Right cardiac atrium (tissue), 5 donors: ENCODE measurements around the gene ASXL2. TPM values are rescaled to one million over a fixed set of nuclear protein-coding genes. Genes with fewer than 3 reads are reported as not detected.
"Not testable (repeated sequence)": the region's sequence is repeated elsewhere in the genome, so short reads cannot be mapped to it uniquely, and the experiment has no call there.

Experiments used
- ATAC-seq, 2 donors: fragments of 200-7000 bp; cut with Tn5 transposase; one replicate each; pipeline versions ENCODE4 v1.8.0 to v1.9.1; 2020; ENCODE audit warnings: moderate library complexity in 2 of 2, mild to moderate bottlenecking in 1 of 2
- DNase-seq, 3 donors: peaks; one replicate each; pipeline ENCODE4 v3.0.0-alpha.2; 2020
- H3K27ac ChIP-seq: one replicate; pipeline ENCODE4 v1.5.1; 2013; ENCODE audit warnings: mild to moderate bottlenecking, low read length, control low read depth, moderate library complexity
- H3K27me3 ChIP-seq: one replicate; pipeline ENCODE4 v1.6.1; 2013; ENCODE audit not compliant: control insufficient read depth, insufficient read depth
- H3K4me1 ChIP-seq: one replicate; pipeline ENCODE4 v1.6.1; 2013; ENCODE audit warnings: low read length; ENCODE audit not compliant: control insufficient read depth, insufficient read depth
- H3K4me3 ChIP-seq: one replicate; pipeline ENCODE4 v1.5.1; 2013; ENCODE audit warnings: low read length, control low read depth
- H3K9me3 ChIP-seq: one replicate; pipeline ENCODE4 v1.6.1; 2013; ENCODE audit warnings: low read length; ENCODE audit not compliant: control insufficient read depth
- WGBS: extraction: QIAGEN DNeasy Blood & Tissue Kit; methylation state at CpG from one replicate; pipeline ENCODE4 v1.1.7; 2013; 5-methylcytosine and 5-hydroxymethylcytosine counted together
- intact Hi-C, 4 donors: fragments of 100-400 bp; cut with DNase I; formaldehyde crosslinking; loops; one replicate each; pipeline versions ENCODE4 v1.11.0 to v1.14.0; 2022 to 2023
- long read RNA-seq, 4 donors: library from polyadenylated mRNA; unstranded; transcript quantifications; one replicate each; pipeline ENCODE4 v2.0.0, GENCODE V29; 2020 to 2021
- polyA plus RNA-seq: library from polyadenylated mRNA; stranded (reverse); fragments of 200-250 nt; gene quantifications from one replicate; pipeline ENCODE4 v1.2.3, GENCODE V29; 2013
- total RNA-seq, 4 donors: library from RNA; stranded (reverse); fragmentation: NEBNext Ultra II Directional; extraction: Animal tissue kit (Norgen Biotek cat#: 25700); gene quantifications; one replicate each; pipeline ENCODE4 v1.2.1, GENCODE V29; 2021
- donor health status: healthy with polysubstance abuse.
- donor health status: DM: no; HTN: yes; CAD: no.
- donor health status: DM: no; HTN: no; CAD: no.
- donor health status: DM: no; HTN: yes; CAD: no; lungs with severe emphysema.
- donor health status: DM: yes; HTN: yes; CAD: no.

The ASXL2 gene
- 10 to 100 TPM; 18.9 to 27.2 (median 23.5) TPM for total RNA-seq
- polyA plus RNA-seq, result 3.0 TPM
- long read RNA-seq, donor 1, partial matches to known transcripts, result 1 of 10 reads
- long read RNA-seq, donor 1, other reads (novel, unspliced or antisense), result 9 of 10 reads
- long read RNA-seq, donor 2, result 0 reads
- long read RNA-seq, donor 3, partial matches to known transcripts, result 0 of 3 reads
- long read RNA-seq, donor 3, other reads (novel, unspliced or antisense), result 3 of 3 reads
- long read RNA-seq, donor 4, partial matches to known transcripts, result 0 of 1 reads
- long read RNA-seq, donor 4, other reads (novel, unspliced or antisense), result 1 of 1 reads

GRCh38 chr2:25878361-25879132 lies at the start of gene ASXL2:
Gene ASXL2 (minus strand): TSS chr2:25878487. CDS start chr2:25878222, 265 bp downstream.
- intact Hi-C loops, result no loop called here
- Histone ChIP-seq H3K27me3 (no peaks in the 10 kb centered on the region), H3K9me3 (no peaks in the 10 kb centered on the region), H3K4me3 (peak within 1 kb of the TSS; percentile 91), H3K4me1 (no peaks in the 10 kb centered on the region), H3K27ac (peak within 1 kb of the TSS; percentile 89)
- ATAC-seq, result peak; percentile 99
- WGBS, result 1% methylated on average over 56 of the region's 56 CpGs
- peak; percentile 98 to 99 (median 99) for DNase-seq

GRCh38 chr2:25926984-25927756 lies 48.9 kb upstream of the ASXL2 start:
- intact Hi-C loops, result no loop called here
- no peak overlapping the region for H3K27ac ChIP-seq
- 74% methylated on average over 18 of the region's 18 CpGs for WGBS
- no peaks in the 10 kb centered on the region for H3K27me3 ChIP-seq
- ATAC-seq, result peak in 1 of 2 donors; percentile 29
- no peaks in the 10 kb centered on the region for H3K4me1 ChIP-seq
- H3K9me3 ChIP-seq, result no peaks in the 10 kb centered on the region
- H3K4me3 ChIP-seq, result no peak overlapping the region
- DNase-seq, result no peak

GRCh38 chr2:25922501-25922900 lies 44.2 kb upstream of the ASXL2 start:
- ATAC-seq (no peak), DNase-seq (no peak)
- 86% methylated on average over 2 of the region's 2 CpGs for WGBS
- Histone ChIP-seq H3K4me3 (no peak overlapping the region), H3K27ac (no peak overlapping the region), H3K9me3 (no peaks in the 10 kb centered on the region), H3K27me3 (no peaks in the 10 kb centered on the region), H3K4me1 (no peaks in the 10 kb centered on the region)
- intact Hi-C loops, result no loop called here

- Histone ChIP-seq H3K27ac (no peak overlapping the region), H3K4me1 (no peaks in the 10 kb centered on the region), H3K27me3 (no peaks in the 10 kb centered on the region), H3K4me3 (no peak overlapping the region), H3K9me3 (no peaks in the 10 kb centered on the region)
- intact Hi-C loops, result no loop called here
- DNase-seq, result no peak
- ATAC-seq, result no peak
- WGBS, result 76% methylated on average over 12 of the region's 12 CpGs
Measured at GRCh38 chr2:25920786-25921415, 42.6 kb upstream of the ASXL2 start.

GRCh38 chr2:25920336-25920735 lies 42.0 kb upstream of the ASXL2 start:
- Histone ChIP-seq H3K27me3 (no peaks in the 10 kb centered on the region), H3K9me3 (no peaks in the 10 kb centered on the region), H3K4me3 (no peak overlapping the region), H3K4me1 (no peaks in the 10 kb centered on the region), H3K27ac (no peak overlapping the region)
- intact Hi-C loops, result no loop called here
- WGBS, result 94% methylated on average over 5 of the region's 5 CpGs
- ATAC-seq (no peak), DNase-seq (no peak)

GRCh38 chr2:25917832-25918231 lies 39.5 kb upstream of the ASXL2 start:
- no peaks in the 10 kb centered on the region for H3K4me1 ChIP-seq
- no peaks in the 10 kb centered on the region for H3K27me3 ChIP-seq
- H3K27ac ChIP-seq, result no peak overlapping the region
- ATAC-seq (no peak), DNase-seq (no peak)
- H3K4me3 ChIP-seq, result no peak overlapping the region
- H3K9me3 ChIP-seq, result no peaks in the 10 kb centered on the region
- intact Hi-C loops, result no loop called here
- WGBS, result 76% methylated on average over 3 of the region's 3 CpGs

GRCh38 chr2:25917411-25917810 lies 39.1 kb upstream of the ASXL2 start:
- H3K27ac ChIP-seq, H3K4me3 ChIP-seq, ATAC-seq, intact Hi-C loops, DNase-seq, H3K4me1 ChIP-seq, H3K27me3 ChIP-seq, H3K9me3 ChIP-seq: not testable (repeated sequence)
- WGBS, result 85% methylated on average over 7 of the region's 7 CpGs

GRCh38 chr2:25915944-25916772 lies 37.9 kb upstream of the ASXL2 start:
- ATAC-seq, DNase-seq, intact Hi-C loops, H3K4me1 ChIP-seq, H3K27me3 ChIP-seq, H3K27ac ChIP-seq, H3K9me3 ChIP-seq, H3K4me3 ChIP-seq: not testable (repeated sequence)
- WGBS, result 76% methylated on average over 16 of the region's 16 CpGs

- H3K4me3 ChIP-seq, H3K27me3 ChIP-seq, ATAC-seq, H3K9me3 ChIP-seq, intact Hi-C loops, H3K4me1 ChIP-seq, DNase-seq, H3K27ac ChIP-seq: not testable (repeated sequence)
- WGBS, result 94% methylated on average over 33 of the region's 33 CpGs
Measured at GRCh38 chr2:25915411-25915810, 37.1 kb upstream of the ASXL2 start.

- H3K27me3 ChIP-seq, H3K9me3 ChIP-seq, DNase-seq, H3K27ac ChIP-seq, intact Hi-C loops, ATAC-seq, H3K4me1 ChIP-seq, H3K4me3 ChIP-seq: not testable (repeated sequence)
- WGBS, result 86% methylated on average over 9 of the region's 9 CpGs
Measured at GRCh38 chr2:25913696-25913973, 35.3 kb upstream of the ASXL2 start.
